KG1 (cell line): ENCODE data around the gene POLA1.

Experiments
- DNase-seq: peaks from one replicate; lab custom pipeline; 2025; lab: John Stamatoyannopoulos, UW

POLA1 gene

GRCh38 chrX:24969812-24970211, 276.1 kb downstream of the POLA1 start:
- DNase-seq = no peak

- no peak for DNase-seq
These were observed 285.4 kb downstream of the POLA1 start for GRCh38 chrX:24979081-24979480.

DNA sequence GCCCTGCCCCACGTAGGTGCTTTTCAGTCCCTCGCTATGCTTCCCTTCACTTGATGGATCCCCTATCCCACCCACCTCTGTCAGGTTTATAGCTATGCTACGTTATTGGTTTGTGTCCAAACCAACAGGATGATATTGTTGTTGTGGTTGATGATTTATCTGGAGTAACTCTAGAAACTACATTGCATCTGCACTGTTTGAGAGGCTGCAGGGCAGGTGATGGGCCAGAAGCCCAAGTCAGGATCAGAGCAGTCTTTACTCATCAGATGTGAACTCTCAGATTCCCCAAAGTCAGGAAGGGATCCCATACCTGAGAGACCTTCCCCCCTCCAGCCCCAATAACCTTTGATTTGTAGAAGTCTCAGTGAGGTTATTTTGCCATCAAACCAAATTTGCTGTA, 287.3 kb downstream of the POLA1 start:
- DNase-seq = no peak

- no peak for DNase-seq
These were observed 288.7 kb downstream of the POLA1 start for GRCh38 chrX:24982306-24982965.

DNA sequence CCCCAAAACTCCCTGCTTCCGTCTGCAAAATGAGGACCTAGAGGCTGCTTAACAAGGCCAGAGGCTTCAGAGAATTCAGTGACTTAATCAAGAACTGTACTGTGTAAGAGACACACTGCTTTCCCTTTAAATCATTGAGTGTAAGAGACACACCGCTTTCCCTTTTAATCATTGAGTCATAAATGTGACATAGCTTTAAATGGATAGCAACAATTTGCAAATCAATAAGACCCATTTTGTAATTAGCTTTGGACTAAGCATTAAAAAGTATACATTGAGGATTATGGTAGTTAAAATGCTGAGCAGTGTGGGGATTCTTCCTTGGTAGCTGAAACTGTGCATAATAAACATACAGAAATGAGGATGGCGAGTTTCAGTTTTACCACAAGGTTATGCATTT, 290.2 kb downstream of the POLA1 start:
- DNase-seq = no peak

GRCh38 chrX:24985120-24985519, 291.4 kb downstream of the POLA1 start:
- no peak for DNase-seq

DNA sequence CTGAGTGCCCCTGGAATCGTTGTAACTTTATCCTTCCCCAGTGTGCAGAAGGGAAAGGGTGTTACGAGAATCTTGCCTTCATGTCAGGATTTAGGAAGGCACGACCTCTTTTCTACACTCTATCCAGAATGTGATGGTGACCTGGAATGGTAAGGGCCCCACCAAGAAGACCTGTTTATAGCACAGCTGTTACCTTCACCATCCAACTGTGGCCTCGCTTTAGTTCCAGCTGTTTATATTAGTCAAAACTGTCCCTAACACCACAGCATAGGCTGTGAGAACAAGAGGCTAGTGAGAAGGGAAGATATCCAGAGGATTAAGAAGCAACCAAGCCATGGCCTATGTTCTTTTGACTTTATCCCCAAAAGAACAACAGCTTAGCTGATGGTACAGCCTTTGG, 294.0 kb downstream of the POLA1 start:
- no peak for DNase-seq

DNA sequence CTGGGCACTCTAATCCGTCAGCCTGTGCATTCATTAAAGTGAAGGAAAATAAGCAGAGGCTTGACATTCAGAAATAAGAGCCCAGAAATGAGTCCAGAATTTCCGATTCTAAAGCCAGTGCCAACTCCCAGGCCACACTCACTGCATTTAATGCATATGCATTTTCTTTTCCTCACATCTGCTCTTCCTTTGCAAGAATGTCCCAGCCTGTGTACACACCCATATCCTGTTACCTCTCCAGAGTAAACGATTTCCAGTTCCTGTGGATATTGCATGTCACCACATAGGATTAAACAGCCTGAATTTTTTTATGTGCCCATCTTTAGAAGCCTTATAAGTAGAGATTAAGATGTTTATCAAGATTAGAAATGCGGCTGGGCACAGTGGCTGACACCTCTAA, 294.6 kb downstream of the POLA1 start:
- no peak for DNase-seq

GRCh38 chrX:24990535-24990934, 296.8 kb downstream of the POLA1 start:
- DNase-seq = no peak

GRCh38 chrX:24993879-24994278, 300.2 kb downstream of the POLA1 start:
- no peak for DNase-seq

DNA sequence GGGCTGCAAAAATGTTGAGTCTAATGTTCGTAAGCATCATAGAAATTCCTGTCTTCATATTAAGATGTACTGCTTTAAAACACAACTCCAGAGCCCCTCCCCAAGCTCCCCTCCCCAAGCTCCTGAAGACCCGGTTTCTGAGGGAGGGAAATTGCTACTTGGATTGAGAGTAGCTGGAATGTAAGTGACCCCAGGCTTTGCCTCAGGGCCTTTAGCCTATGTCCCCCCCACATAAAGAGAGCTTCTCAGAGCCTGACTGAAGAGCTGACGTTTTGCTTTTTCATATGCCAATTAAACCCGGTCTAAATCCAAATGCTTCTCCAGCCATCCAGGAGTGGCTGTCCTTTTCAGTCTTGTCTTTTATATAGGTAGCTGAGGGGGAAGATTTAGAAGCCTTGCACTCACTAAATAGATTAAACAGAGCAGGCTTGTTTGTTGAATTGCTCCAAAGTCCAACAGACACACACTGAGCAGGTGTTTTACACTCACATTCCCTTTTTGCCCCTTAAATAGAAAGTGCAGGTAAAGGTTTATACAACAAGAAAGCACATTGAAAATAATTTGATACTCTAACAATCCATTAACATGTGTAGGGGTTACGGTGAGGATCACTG, 302.5 kb downstream of the POLA1 start:
- DNase-seq = no peak

GRCh38 chrX:24999511-24999910, 305.8 kb downstream of the POLA1 start:
- no peak for DNase-seq

DNA sequence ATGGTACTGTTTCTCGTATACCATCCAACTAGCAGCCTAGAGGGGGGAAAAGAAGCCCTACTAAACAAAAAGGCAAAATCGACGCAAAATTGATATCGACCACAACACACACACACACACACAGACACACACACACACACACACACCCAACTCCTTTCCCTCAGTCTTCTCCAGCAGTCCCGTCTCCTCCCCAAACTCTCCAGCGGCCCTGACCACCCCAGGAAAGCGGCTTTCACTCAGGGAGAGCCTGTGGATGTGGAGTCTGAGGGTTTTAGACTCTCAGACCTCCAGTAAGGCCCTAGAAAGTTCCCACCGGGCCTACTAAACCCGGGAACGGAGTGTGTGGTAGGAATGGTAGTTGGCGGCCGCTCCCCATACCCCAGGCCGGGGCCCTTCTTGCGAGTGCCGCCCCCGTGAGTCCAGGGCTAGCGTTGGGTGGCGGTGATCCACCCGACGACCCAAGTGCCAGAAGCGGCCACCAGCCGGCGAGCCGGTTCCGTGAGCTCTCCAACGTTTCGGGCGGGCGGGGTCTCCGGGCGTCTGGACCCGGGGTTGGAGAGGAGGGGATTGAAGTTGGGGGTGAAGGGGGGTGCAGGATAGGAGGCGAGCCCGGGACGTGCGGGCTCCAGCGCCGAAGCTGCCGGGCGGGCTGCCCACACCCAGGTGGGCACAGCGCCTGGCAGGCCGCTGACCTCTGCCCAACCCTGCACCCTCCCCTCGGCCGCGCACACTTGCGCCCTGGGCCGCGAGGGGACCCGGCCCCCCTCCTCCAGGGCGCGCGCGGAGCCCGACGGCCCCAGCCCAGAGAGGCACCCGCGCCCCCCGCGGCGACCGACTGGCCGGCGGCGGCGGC, 308.3 kb downstream of the POLA1 start:
- DNase-seq = no peak

DNA sequence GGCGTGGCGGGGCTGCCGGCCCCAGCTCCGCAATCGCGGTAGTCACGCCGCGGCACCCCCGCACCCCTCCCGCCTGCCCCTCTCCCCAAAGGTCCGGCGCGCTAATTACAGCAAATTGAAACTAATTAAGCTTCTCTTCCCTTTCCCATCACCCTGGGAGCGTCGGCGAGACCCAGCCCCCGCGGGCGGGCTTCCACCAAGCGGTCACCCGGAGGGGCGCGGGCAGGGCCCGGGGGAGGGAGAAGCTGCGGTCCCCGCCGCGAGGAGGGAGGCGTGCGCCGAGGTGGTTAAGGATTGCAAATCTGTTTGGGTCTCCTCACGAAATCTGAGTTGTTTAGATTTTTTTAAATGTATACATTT, 308.9 kb downstream of the POLA1 start:
- no peak for DNase-seq

DNA sequence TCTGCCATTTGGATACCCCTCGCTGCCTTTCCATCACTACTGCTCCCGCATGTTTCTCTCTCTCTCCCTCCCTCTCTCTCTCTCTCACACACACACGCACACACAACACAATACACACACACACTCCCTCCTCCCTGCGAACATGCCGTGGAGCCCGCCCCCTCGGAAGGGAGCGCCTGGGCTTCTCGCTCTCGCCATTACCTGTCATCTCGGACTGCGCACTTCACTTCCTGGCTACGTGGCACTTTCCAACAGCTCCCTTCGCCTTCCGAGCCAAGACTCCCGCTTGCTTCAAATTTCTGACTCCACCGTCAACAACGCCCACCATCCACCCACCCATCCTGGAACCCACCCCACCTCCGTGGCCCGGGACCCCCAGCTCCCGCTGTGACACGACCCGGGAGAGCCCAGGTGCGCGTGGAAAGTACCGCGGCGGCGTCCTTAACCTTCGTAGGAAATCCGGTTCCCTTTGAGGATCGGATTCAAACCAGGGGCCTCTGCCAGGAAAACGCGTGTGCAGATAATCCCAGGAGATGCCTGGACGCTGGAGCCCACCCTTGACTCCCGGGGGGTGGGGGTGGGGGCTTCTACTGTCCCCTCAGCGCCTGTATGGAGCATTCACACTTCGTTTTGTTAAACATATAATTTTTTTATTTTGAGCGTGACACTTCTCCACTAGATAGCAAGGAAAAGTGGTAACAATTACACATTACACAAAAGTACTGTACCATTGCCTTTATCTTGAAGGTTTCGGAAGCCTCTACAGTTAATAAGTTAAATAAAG, 309.5 kb downstream of the POLA1 start:
- no peak for DNase-seq

DNA sequence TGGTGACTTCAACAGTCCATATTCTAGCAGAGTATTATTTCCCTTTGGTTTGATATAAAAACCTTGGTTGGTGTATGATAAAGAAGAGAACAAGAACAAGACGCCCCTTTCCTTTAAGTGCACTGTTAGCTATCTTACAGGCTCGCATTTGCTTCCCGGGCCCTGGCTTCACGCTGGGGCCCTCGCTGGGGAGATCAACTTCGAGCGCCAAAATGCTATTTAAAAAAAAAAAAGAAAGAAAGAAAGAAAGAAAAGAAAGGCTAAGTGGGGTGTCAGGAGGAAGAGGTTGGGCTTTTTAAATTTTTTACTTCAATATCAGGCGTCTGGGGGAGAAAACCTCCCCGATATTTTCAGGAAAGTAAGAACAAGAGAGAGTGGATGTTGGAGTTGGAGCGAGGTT, 310.3 kb downstream of the POLA1 start:
- no peak for DNase-seq

GRCh38 chrX:25004485-25005032, 310.8 kb downstream of the POLA1 start:
- no peak for DNase-seq

DNA sequence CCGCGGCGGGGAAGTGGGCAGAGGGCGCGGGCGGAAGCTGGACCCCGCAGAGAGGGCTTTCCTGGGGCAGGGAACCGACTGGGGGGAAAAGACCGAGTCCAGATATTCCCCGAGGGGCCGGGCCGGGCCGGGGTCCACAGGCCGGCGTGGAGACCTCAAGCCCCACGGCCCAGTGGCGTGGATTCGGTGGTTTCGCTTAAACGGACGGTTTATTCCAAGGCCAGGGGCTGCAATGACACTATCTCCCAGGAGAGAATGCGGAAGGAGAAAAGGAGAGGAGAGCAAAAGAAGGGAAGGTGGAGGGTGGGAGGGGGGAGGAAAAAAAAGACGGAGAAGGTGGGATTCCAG, 311.3 kb downstream of the POLA1 start:
- DNase-seq = no peak

- DNase-seq = no peak
These were observed 311.9 kb downstream of the POLA1 start for GRCh38 chrX:25005382-25006185.

DNA sequence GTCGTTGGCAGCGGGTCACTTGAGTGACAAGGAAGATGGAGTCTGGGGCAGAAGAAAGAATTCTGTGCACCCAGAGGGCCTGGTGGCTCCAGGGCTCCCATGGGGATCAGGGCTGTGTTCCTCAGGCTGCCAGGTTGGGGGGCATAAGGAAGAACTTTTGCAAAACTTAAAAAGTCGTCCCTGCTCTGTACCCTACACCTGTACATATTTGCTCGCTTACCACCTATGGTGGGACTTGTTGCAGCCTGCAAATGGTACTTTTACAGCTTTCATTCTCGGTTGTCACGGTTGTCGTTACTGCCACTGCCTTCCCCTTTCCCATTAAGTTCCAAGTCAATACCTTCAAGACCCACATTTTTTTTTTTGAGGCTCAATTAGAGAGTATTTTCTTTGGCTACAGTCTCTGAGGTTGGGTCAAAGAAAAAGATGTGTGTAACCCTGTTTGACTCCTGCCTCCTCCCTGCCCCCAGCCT, 312.9 kb downstream of the POLA1 start:
- no peak for DNase-seq
